Femur (tissue), 1 donor: ENCODE data around the gene ATP2A3.
A peak's percentile ranks its signal among the peaks of the same experiment; 100 is the strongest.
"Not testable (repeated sequence)": the region's sequence is repeated elsewhere in the genome, so short reads cannot be mapped to it uniquely, and the experiment has no call there.

Experiments used
- DNase-seq: peaks from one replicate; pipeline ENCODE4 v3.0.0-alpha.2; 2017

ATP2A3 gene

GRCh38 chr17:3954086-3954485 is 10.2 kb downstream of the ATP2A3 start:
- no peak for DNase-seq

GRCh38 chr17:3953542-3953941 is 10.7 kb downstream of the ATP2A3 start:
- DNase-seq: no peak

- no peak for DNase-seq
Measured at GRCh38 chr17:3952186-3952585, 12.1 kb downstream of the ATP2A3 start.

GRCh38 chr17:3951420-3951819 is 12.8 kb downstream of the ATP2A3 start:
- DNase-seq: no peak

GRCh38 chr17:3951003-3951402 is 13.2 kb downstream of the ATP2A3 start:
- no peak for DNase-seq

- DNase-seq: no peak
Measured at GRCh38 chr17:3950584-3950983, 13.7 kb downstream of the ATP2A3 start.

GRCh38 chr17:3949418-3949817 is 14.8 kb downstream of the ATP2A3 start:
- DNase-seq: no peak

GRCh38 chr17:3948551-3948950 is 15.7 kb downstream of the ATP2A3 start:
- not testable (repeated sequence) for DNase-seq

- DNase-seq: no peak
Measured at GRCh38 chr17:3947318-3947810, 16.9 kb downstream of the ATP2A3 start.

GRCh38 chr17:3946711-3947235 is 17.5 kb downstream of the ATP2A3 start:
- DNase-seq: no peak

GRCh38 chr17:3944485-3945388 is 19.5 kb downstream of the ATP2A3 start:
- peak; percentile 82 for DNase-seq

GRCh38 chr17:3943240-3943891 is 20.9 kb downstream of the ATP2A3 start:
- DNase-seq: no peak

- DNase-seq: no peak
Measured at GRCh38 chr17:3940965-3941698, 23.1 kb downstream of the ATP2A3 start.

- no peak for DNase-seq
Measured at GRCh38 chr17:3937359-3937758, 26.9 kb downstream of the ATP2A3 start.

GRCh38 chr17:3935825-3936355 is 28.3 kb downstream of the ATP2A3 start:
- no peak for DNase-seq

GRCh38 chr17:3935140-3935542 is 29.1 kb downstream of the ATP2A3 start:
- peak; percentile 83 for DNase-seq

GRCh38 chr17:3929764-3930163 is 34.5 kb downstream of the ATP2A3 start:
- no peak for DNase-seq

GRCh38 chr17:3929181-3929580 is 35.1 kb downstream of the ATP2A3 start:
- DNase-seq: no peak

- no peak for DNase-seq
Measured at GRCh38 chr17:3928406-3928805, 35.8 kb downstream of the ATP2A3 start.

- DNase-seq: no peak
Measured at GRCh38 chr17:3927628-3928340, 36.5 kb downstream of the ATP2A3 start.

- no peak for DNase-seq
Measured at GRCh38 chr17:3926860-3927627, 37.2 kb downstream of the ATP2A3 start.
